Stimulated activated CD4-positive, alpha-beta T cell treated with anti-CD3 and anti-CD28 coated beads, Interleukin-1b, Interleukin-23, amount 100 ng/mL, for 48 hours (primary cell): Measurements from ENCODE around the gene PNMT.

Source experiments
- DNase-seq: peaks from one replicate; pipeline ENCODE4 v3.0.0-alpha.2; 2020

The PNMT gene

GRCh38 chr17:39711851-39712250 is 43.6 kb downstream of the PNMT start:
- no peak for DNase-seq

- no peak for DNase-seq
Observed at GRCh38 chr17:39714234-39714633, 46.0 kb downstream of the PNMT start.

- no peak for DNase-seq
Observed at GRCh38 chr17:39715375-39716072, 47.3 kb downstream of the PNMT start.

GRCh38 chr17:39716073-39716818 is 48.0 kb downstream of the PNMT start:
- DNase-seq: no peak

GRCh38 chr17:39716879-39717536 is 48.8 kb downstream of the PNMT start:
- no peak for DNase-seq

GRCh38 chr17:39717660-39718059 is 49.4 kb downstream of the PNMT start:
- DNase-seq: no peak

GRCh38 chr17:39719563-39720355 is 51.5 kb downstream of the PNMT start:
- no peak for DNase-seq
